NB4 (cell line): ENCODE measurements around the gene SLC2A3.

Source experiments
- POLR2A ChIP-seq: IDR thresholded peaks from 2 replicates; pipeline ENCODE4 v1.6.1; 2011; ENCODE audit warnings: mild to moderate bottlenecking; ENCODE audit not compliant: insufficient read length; ENCODE audit errors: extremely low read depth
- TF ChIP-seq, protein P1 (sequence below): IDR thresholded peaks from one replicate; pipeline ENCODE4 v1.5.1; 2012; ENCODE audit warnings: low read depth, low read length

GRCh38 chr12:7899755-7900154 lies 36.2 kb downstream of the SLC2A3 start:
- TF ChIP-seq, protein P1, sequence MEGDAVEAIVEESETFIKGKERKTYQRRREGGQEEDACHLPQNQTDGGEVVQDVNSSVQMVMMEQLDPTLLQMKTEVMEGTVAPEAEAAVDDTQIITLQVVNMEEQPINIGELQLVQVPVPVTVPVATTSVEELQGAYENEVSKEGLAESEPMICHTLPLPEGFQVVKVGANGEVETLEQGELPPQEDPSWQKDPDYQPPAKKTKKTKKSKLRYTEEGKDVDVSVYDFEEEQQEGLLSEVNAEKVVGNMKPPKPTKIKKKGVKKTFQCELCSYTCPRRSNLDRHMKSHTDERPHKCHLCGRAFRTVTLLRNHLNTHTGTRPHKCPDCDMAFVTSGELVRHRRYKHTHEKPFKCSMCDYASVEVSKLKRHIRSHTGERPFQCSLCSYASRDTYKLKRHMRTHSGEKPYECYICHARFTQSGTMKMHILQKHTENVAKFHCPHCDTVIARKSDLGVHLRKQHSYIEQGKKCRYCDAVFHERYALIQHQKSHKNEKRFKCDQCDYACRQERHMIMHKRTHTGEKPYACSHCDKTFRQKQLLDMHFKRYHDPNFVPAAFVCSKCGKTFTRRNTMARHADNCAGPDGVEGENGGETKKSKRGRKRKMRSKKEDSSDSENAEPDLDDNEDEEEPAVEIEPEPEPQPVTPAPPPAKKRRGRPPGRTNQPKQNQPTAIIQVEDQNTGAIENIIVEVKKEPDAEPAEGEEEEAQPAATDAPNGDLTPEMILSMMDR, result no peak
- TF ChIP-seq POLR2A, result no peak
